Parietal lobe (tissue), 1 donor: ENCODE data around the gene SLC35G2. TPM values are rescaled to one million over a fixed set of nuclear protein-coding genes. Genes with fewer than 3 reads are reported as not detected.

Source experiments
- total RNA-seq: library from RNA; depleted of rRNA; stranded (reverse); fragments of >200 nt; gene quantifications from one replicate; pipeline ENCODE4 v1.2.3, GENCODE V29; 2014

Gene SLC35G2
- total RNA-seq = 14.4 TPM

GRCh38 chr3:136818769-136819391 is at the start of gene SLC35G2:
Gene SLC35G2 (plus strand): TSS chr3:136819126. CDS start chr3:136854461, 35,335 bp downstream.

GRCh38 chr3:136861890-136862616 is 43.1 kb downstream of the SLC35G2 start, which contains the start of gene NCK1:
Gene NCK1 (plus strand): TSS chr3:136862208. CDS start chr3:136928002, 65,794 bp downstream.

Other genes with a start within 250 kb of the SLC35G2 start
- 107 TPM for gene STAG1, start 66.7 kb upstream of the SLC35G2 start, total RNA-seq
- 25.0 TPM for gene NCK1, start 43.1 kb downstream of the SLC35G2 start, total RNA-seq
- 1.3 TPM for gene IL20RB, start 138.9 kb downstream of the SLC35G2 start, total RNA-seq